ENCODE results near the gene DCTN3. TPM values are rescaled to one million over a fixed set of nuclear protein-coding genes. Genes with fewer than 3 reads are reported as not detected.

The DCTN3 gene
- total and polyA plus RNA-seq, 2 of the 4 experiments (the other 2 are of a cell fraction), result 122 to 183 TPM

- peak; percentile 78 for ATAC-seq (ENCODE audit: low read depth)
- H3K4me1 ChIP-seq (ENCODE audit: control insufficient read depth, insufficient read depth, low read length), result no peaks in the 10 kb centered on the region
- dilution Hi-C loops (cut with HindIII; ENCODE audit: low sequenced_read_pairs, unreplicated experiment) (no loop called here), in situ Hi-C loops (cut with MboI; ENCODE audit: low sequenced_read_pairs) (no loop called here), intact Hi-C loops (cut with micrococcal nuclease) (no loop called here)
- no peaks in the 10 kb centered on the region for H3K79me1 ChIP-seq (ENCODE audit: low read depth in 1 of 2, low read length in 2 of 2)
- H4K8ac ChIP-seq (ENCODE audit: low read depth in 2 of 2, low read length in 2 of 2), result no peak overlapping the region
- H3K18ac ChIP-seq (ENCODE audit: low read depth, low read length), result no peak overlapping the region
- no peaks in the 10 kb centered on the region for H3K36me3 ChIP-seq (ENCODE audit: control insufficient read depth, insufficient read depth, low read length)
- H3K9me3 ChIP-seq (ENCODE audit: control insufficient read depth, insufficient read depth, low read length), result no peaks in the 10 kb centered on the region
- no peak overlapping the region for H3K9ac ChIP-seq (ENCODE audit: low read depth, low read length)
- H2AK9ac ChIP-seq (replicated peaks; ENCODE audit: low read depth, low read length, poor library complexity), result peak overlapping the region; percentile 24
- H2BK15ac ChIP-seq (ENCODE audit: low read depth, low read length), result no peak overlapping the region
- H3K56ac ChIP-seq (ENCODE audit: extremely low read depth, insufficient read depth, low read length), result no peak overlapping the region
- H3K14ac ChIP-seq (replicated peaks; ENCODE audit: low read depth, low read length), result no peak overlapping the region
- H3K4me3 ChIP-seq (ENCODE audit: insufficient read depth, low read depth, low read length), result no peak overlapping the region
- no peak overlapping the region for H2AK5ac ChIP-seq (ENCODE audit: low read depth, low read length)
- H3K4ac ChIP-seq (ENCODE audit: low read depth, low read length), result no peak overlapping the region
- H4K5ac ChIP-seq (ENCODE audit: low read depth, low read length), result no peak overlapping the region
- peaks cover 90% of the 10 kb centered on the region for H3K27me3 ChIP-seq (ENCODE audit: control insufficient read depth, insufficient read depth, low read length)
- no peak overlapping the region for H3K27ac ChIP-seq (ENCODE audit: insufficient read depth, low read length)
- POLR2A ChIA-PET (ENCODE audit: unreplicated experiment), result interaction anchor here (0.5 kb wide), 1 partner anchor 413 kb away, joined by 7 read pairs; no protein-coding TSS in a partner anchor
- 2% methylated on average over 6 of the region's 28 CpGs; no CpG with 5 or more reads in 1 of the 2 experiments for WGBS, 2 experiments (ENCODE audit: extremely low coverage in 2 of 2, insufficient read length in 1 of 2)
- H2AFZ ChIP-seq (replicated peaks; ENCODE audit: low read length, poor library complexity), result no peak overlapping the region
- BruUV-seq (replicated peaks), result no TSS peak
- H4K20me1 ChIP-seq (ENCODE audit: insufficient read depth, low read length), result no peaks in the 10 kb centered on the region
- CTCF ChIA-PET, result interaction anchor here (2.0 to 3.0 kb wide), 2 partner anchors 13 to 30 kb away, joined by 6 to 8 read pairs; no protein-coding TSS in a partner anchor
- H2BK20ac ChIP-seq (ENCODE audit: low read depth, low read length), result no peak overlapping the region
- H2BK120ac ChIP-seq (ENCODE audit: low read depth, low read length), result no peak overlapping the region
- H3K9me1 ChIP-seq (ENCODE audit: insufficient read depth, low read length), result no peaks in the 10 kb centered on the region; the same call in 1 of the 2 replicates
- no peak overlapping the region for H4K91ac ChIP-seq (ENCODE audit: insufficient read depth, low read depth, low read length)
- H2BK5ac ChIP-seq (ENCODE audit: low read depth, low read length, poor library complexity, severe bottlenecking), result no peak overlapping the region
- no peak overlapping the region for H3K4me2 ChIP-seq (ENCODE audit: low read depth, low read length)
- no peak for TF ChIP-seq CHD1 (IDR thresholded peaks at IDR 0.05; ENCODE audit: low read depth, low read length)
- no peak for TF ChIP-seq RAD21 (IDR thresholded peaks at IDR 0.05; ENCODE audit: low read length)
- TF ChIP-seq ELK1 (IDR thresholded peaks at IDR 0.05; ENCODE audit: borderline replicate concordance, low read depth, low read length), result no peak
- TF ChIP-seq MAZ (IDR thresholded peaks at IDR 0.05; ENCODE audit: borderline replicate concordance, low read depth, low read length), result no peak
- no peak for TF ChIP-seq CEBPB (IDR thresholded peaks at IDR 0.05; ENCODE audit: low read depth, low read length)
- no peak for TF ChIP-seq CTCF (conservative IDR thresholded peaks at IDR 0.05; ENCODE audit: low read depth, low read length)
- TF ChIP-seq USF2 (IDR thresholded peaks at IDR 0.05; ENCODE audit: low read depth, low read length), result no peak
- no peak for TF ChIP-seq MXI1 (IDR thresholded peaks at IDR 0.05; ENCODE audit: borderline replicate concordance, low read depth, low read length)
- TF ChIP-seq MAFK (IDR thresholded peaks at IDR 0.05; ENCODE audit: low read depth, low read length), result no peak
- no peak overlapping the region for H3K23ac ChIP-seq (ENCODE audit: low read depth, low read length)
- peak; percentile 63 for DNase-seq
Observed at GRCh38 chr9:34578241-34579103, 41.8 kb downstream of the DCTN3 start.

Measured in IMR-90 (cell line).